ENCODE measurements around the gene TARBP2.
A peak's percentile ranks its signal among the peaks of the same experiment; 100 is the strongest.

TARBP2 gene

GRCh38 chr12:53508534-53509170 is 7.6 kb downstream of the TARBP2 start:
- H3K4me3 ChIP-seq (ENCODE audit: low read length) = no peak overlapping the region
- DNase-seq (ENCODE audit: low read depth) = peak; percentile 65
- TF ChIP-seq CTCF (conservative IDR thresholded peaks at IDR 0.05; ENCODE audit: low read length) = peak; percentile 89

- no peak for DNase-seq (ENCODE audit: low read depth)
- no peak for TF ChIP-seq CTCF (conservative IDR thresholded peaks at IDR 0.05; ENCODE audit: low read length)
- no peak overlapping the region for H3K4me3 ChIP-seq (ENCODE audit: low read length)
Measured at GRCh38 chr12:53510181-53510812, 9.2 kb downstream of the TARBP2 start.

GRCh38 chr12:53513712-53514410 is 12.8 kb downstream of the TARBP2 start:
- no peak for DNase-seq (ENCODE audit: low read depth)
- TF ChIP-seq CTCF (conservative IDR thresholded peaks at IDR 0.05; ENCODE audit: low read length) = no peak
- no peak overlapping the region for H3K4me3 ChIP-seq (ENCODE audit: low read length)

- no peak overlapping the region for H3K4me3 ChIP-seq (ENCODE audit: low read length)
- no peak for DNase-seq (ENCODE audit: low read depth)
- no peak for TF ChIP-seq CTCF (conservative IDR thresholded peaks at IDR 0.05; ENCODE audit: low read length)
Measured at GRCh38 chr12:53514628-53515290, 13.7 kb downstream of the TARBP2 start.

- TF ChIP-seq CTCF (conservative IDR thresholded peaks at IDR 0.05; ENCODE audit: low read length) = no peak
- H3K4me3 ChIP-seq (ENCODE audit: low read length) = no peak overlapping the region
- DNase-seq (ENCODE audit: low read depth) = no peak
Measured at GRCh38 chr12:53515291-53515680, 14.2 kb downstream of the TARBP2 start.

GRCh38 chr12:53516758-53517455 is 15.8 kb downstream of the TARBP2 start:
- no peak for DNase-seq (ENCODE audit: low read depth)
- no peak overlapping the region for H3K4me3 ChIP-seq (ENCODE audit: low read length)
- no peak for TF ChIP-seq CTCF (conservative IDR thresholded peaks at IDR 0.05; ENCODE audit: low read length)
